ENCODE data around the gene CCNYL1. TPM values are rescaled to one million over a fixed set of nuclear protein-coding genes. Genes with fewer than 3 reads are reported as not detected.
"Not testable (repeated sequence)": the region's sequence is repeated elsewhere in the genome, so short reads cannot be mapped to it uniquely, and the experiment has no call there.

The CCNYL1 gene
- total RNA-seq, 1 donor from 2014 or later = 13.5 TPM

DNA sequence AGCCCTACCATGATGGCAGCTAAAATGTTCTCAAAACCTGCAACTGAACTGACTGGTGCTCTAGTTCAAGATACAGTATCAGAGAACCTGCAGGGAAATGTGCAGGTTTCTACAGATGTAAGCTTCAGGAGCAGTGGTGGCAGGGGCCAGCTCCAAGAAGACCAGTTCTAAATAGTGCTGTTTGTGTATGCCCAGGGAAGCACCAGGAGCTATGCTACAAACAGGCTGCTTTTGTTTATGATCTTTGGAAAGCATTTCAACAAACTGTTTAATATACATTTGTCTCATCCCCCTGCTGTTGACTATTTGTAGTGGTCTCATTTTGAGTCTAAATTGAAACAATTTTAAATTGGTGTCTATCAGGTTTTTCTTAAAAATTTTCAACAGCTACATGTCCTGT lies 37.6 kb downstream of the CCNYL1 start:
- intact Hi-C loops (cut with micrococcal nuclease) = loop anchor here (5.0 kb wide), 1 partner anchor 1057 kb away; no protein-coding TSS in a partner anchor
- Mint-ChIP-seq H3K4me1 (no peaks in the 10 kb centered on the region), H3K27me3 (no peaks in the 10 kb centered on the region), H3K27ac (no peak overlapping the region), H3K9me3 (no peaks in the 10 kb centered on the region), H3K36me3 (ENCODE audit: low read depth) (peaks cover 37% of the 10 kb centered on the region), H3K4me3 (no peak overlapping the region)
- TF ChIP-seq, protein P1, sequence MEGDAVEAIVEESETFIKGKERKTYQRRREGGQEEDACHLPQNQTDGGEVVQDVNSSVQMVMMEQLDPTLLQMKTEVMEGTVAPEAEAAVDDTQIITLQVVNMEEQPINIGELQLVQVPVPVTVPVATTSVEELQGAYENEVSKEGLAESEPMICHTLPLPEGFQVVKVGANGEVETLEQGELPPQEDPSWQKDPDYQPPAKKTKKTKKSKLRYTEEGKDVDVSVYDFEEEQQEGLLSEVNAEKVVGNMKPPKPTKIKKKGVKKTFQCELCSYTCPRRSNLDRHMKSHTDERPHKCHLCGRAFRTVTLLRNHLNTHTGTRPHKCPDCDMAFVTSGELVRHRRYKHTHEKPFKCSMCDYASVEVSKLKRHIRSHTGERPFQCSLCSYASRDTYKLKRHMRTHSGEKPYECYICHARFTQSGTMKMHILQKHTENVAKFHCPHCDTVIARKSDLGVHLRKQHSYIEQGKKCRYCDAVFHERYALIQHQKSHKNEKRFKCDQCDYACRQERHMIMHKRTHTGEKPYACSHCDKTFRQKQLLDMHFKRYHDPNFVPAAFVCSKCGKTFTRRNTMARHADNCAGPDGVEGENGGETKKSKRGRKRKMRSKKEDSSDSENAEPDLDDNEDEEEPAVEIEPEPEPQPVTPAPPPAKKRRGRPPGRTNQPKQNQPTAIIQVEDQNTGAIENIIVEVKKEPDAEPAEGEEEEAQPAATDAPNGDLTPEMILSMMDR (IDR thresholded peaks at IDR 0.05) = no peak
- CTCF ChIA-PET = interaction anchor here (0.6 to 6.1 kb wide), 6 partner anchors 8 to 322 kb away, joined by 3 to 127 read pairs (median 6); no protein-coding TSS in a partner anchor
- ATAC-seq (ENCODE audit: low read depth) (no peak), DNase-seq (no peak)
- POLR2A ChIA-PET = interaction anchor here (0.6 kb wide), 1 partner anchor 218 kb away, joined by 4 read pairs; no protein-coding TSS in a partner anchor

DNA sequence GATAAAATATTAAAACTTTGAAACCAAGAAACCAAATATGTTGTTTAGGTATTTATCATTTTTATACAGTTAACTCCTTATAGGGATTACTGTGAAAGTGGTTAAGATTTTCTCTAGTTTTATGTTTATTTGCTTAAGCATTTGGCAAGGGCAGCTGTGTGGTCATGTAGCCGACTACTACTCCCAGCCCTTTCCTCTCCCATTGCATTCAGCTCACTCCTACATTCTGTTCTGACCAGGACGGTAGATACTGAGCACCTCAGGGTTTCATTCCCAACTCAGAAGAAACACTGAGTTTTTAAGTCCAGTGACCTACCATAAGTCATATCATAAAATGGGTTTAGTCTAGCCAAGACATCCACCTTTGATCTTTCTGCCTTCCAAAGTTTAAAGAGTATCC lies 38.4 kb downstream of the CCNYL1 start:
- TF ChIP-seq, protein P1 (IDR thresholded peaks at IDR 0.05) = no peak
- H3K4me3 Mint-ChIP-seq = no peak overlapping the region
- intact Hi-C loops (cut with micrococcal nuclease) = loop anchor here (5.0 kb wide), 1 partner anchor 1058 kb away; no protein-coding TSS in a partner anchor
- peaks cover 39% of the 10 kb centered on the region for H3K36me3 Mint-ChIP-seq (ENCODE audit: low read depth)
- H3K9me3 Mint-ChIP-seq = no peaks in the 10 kb centered on the region
- no peaks in the 10 kb centered on the region for H3K4me1 Mint-ChIP-seq
- DNase-seq (no peak), ATAC-seq (ENCODE audit: low read depth) (no peak)
- H3K27me3 Mint-ChIP-seq = no peaks in the 10 kb centered on the region
- H3K27ac Mint-ChIP-seq = no peak overlapping the region
- ChIA-PET CTCF (interaction anchor here (1.4 to 6.1 kb wide), 3 partner anchors 7 to 291 kb away, joined by 6 to 127 read pairs (median 7); no protein-coding TSS in a partner anchor), POLR2A (no interaction called here)

DNA sequence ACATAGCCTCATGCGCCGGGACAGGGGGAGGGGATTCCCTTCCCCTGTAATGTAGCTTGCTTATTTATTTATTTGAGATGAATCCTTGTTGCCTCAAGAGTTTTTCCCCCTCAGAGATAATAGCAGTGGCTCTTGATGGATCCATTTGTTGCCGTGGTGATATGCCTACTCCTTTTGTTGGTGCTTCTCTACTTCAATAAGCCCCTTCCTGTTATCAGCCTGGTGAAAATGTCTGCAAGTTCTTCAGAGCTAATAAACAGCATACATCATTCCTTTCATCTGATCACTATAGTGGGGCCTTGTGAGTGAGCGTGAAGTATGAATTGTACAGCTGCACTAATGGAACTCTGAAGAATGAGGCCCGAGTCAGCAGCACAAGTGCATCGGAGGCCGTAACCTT lies 38.9 kb downstream of the CCNYL1 start:
- intact Hi-C loops (cut with micrococcal nuclease) = no loop called here
- no peak overlapping the region for H3K27ac Mint-ChIP-seq
- TF ChIP-seq, protein P1 (IDR thresholded peaks at IDR 0.05) = no peak
- H3K9me3 Mint-ChIP-seq = no peaks in the 10 kb centered on the region
- ChIA-PET CTCF (interaction anchor here (6.1 kb wide), 1 partner anchor 291 kb away, joined by 127 read pairs; no protein-coding TSS in a partner anchor), POLR2A (no interaction called here)
- DNase-seq = no peak
- H3K36me3 Mint-ChIP-seq (ENCODE audit: low read depth) = peaks cover 39% of the 10 kb centered on the region
- no peaks in the 10 kb centered on the region for H3K27me3 Mint-ChIP-seq
- H3K4me1 Mint-ChIP-seq = no peaks in the 10 kb centered on the region
- ATAC-seq (ENCODE audit: low read depth) = no peak
- no peak overlapping the region for H3K4me3 Mint-ChIP-seq

DNA sequence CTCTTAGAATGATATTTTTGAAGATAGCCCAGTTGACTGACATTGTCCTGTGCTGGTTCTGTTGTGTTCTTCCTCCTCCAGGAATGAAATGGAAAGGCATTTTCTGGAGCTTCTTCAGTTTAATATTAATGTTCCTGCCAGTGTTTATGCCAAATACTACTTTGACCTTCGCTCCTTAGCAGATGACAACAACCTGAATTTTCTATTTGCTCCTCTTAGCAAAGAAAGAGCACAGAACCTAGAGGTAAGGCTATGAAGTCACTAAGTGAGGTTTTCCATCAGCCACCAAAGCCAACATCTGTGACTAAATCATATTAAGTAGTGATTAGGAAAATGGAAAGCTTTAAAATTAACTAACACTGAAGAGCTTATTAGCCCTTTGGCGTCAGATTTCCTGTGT lies 39.4 kb downstream of the CCNYL1 start:
- CTCF ChIA-PET = no interaction called here
- peaks cover 39% of the 10 kb centered on the region for H3K36me3 Mint-ChIP-seq (ENCODE audit: low read depth)

DNA sequence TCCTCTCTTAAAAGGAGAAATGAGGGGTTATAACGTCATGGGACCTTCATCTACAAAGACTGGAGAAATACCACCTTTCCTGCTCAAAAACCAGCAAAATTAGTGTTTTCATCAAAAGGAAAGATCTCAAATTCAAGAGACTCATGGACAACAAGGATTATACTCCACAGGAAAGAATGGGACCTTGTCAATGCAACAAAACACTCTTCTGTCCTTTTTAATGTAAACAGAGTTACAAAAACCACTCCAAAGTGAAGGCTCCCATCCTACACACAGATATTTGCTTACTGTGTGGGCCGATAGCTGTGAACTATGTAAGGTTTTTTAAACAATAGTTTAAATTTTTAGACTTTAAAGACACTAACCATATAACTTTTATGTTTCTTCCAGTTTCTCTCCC lies 42.2 kb downstream of the CCNYL1 start:
- ATAC-seq (ENCODE audit: low read depth); H3K4me1 Mint-ChIP-seq; intact Hi-C loops (cut with micrococcal nuclease); CTCF ChIA-PET; H3K27me3 Mint-ChIP-seq; POLR2A ChIA-PET; H3K4me3 Mint-ChIP-seq; H3K27ac Mint-ChIP-seq; H3K9me3 Mint-ChIP-seq; DNase-seq: not testable (repeated sequence)
- H3K36me3 Mint-ChIP-seq (ENCODE audit: low read depth) = peaks cover 23% of the 10 kb centered on the region

More for the DNA sequence above, 39.4 kb downstream of the CCNYL1 start:
- Mint-ChIP-seq H3K4me1 (no peaks in the 10 kb centered on the region), H3K9me3 (no peaks in the 10 kb centered on the region), H3K27me3 (no peaks in the 10 kb centered on the region), H3K4me3 (no peak overlapping the region), H3K27ac (no peak overlapping the region)
- TF ChIP-seq, protein P1 (IDR thresholded peaks at IDR 0.05) = no peak
- DNase-seq (no peak), ATAC-seq (ENCODE audit: low read depth) (no peak)
- intact Hi-C loops (cut with micrococcal nuclease) = no loop called here
- POLR2A ChIA-PET = no interaction called here

Data from activated B cell treated with CpG ODN at 0.5 μM for 24 hours (primary cell).